ENCODE results near the gene C6orf15.

- TF ChIP-seq CTCF (IDR thresholded peaks at IDR 0.05; ENCODE audit: insufficient read depth, low read length), result no peak
- TF ChIP-seq REST (IDR thresholded peaks at IDR 0.05; ENCODE audit: insufficient replicate concordance, low read depth), result no peak
- no peak for TF ChIP-seq POLR2AphosphoS5 (IDR thresholded peaks at IDR 0.05; ENCODE audit: low read depth)
- no peak for TF ChIP-seq SPI1 (IDR thresholded peaks at IDR 0.05; ENCODE audit: borderline replicate concordance, low read depth)
- TF ChIP-seq GABPA (IDR thresholded peaks at IDR 0.05; ENCODE audit: low read depth), result no peak
Observed at GRCh38 chr6:31113861-31114540, 1.6 kb upstream of the C6orf15 start.

Data from HL-60 (cell line).